Measurements from ENCODE around the gene C1orf74.

The C1orf74 gene

DNA sequence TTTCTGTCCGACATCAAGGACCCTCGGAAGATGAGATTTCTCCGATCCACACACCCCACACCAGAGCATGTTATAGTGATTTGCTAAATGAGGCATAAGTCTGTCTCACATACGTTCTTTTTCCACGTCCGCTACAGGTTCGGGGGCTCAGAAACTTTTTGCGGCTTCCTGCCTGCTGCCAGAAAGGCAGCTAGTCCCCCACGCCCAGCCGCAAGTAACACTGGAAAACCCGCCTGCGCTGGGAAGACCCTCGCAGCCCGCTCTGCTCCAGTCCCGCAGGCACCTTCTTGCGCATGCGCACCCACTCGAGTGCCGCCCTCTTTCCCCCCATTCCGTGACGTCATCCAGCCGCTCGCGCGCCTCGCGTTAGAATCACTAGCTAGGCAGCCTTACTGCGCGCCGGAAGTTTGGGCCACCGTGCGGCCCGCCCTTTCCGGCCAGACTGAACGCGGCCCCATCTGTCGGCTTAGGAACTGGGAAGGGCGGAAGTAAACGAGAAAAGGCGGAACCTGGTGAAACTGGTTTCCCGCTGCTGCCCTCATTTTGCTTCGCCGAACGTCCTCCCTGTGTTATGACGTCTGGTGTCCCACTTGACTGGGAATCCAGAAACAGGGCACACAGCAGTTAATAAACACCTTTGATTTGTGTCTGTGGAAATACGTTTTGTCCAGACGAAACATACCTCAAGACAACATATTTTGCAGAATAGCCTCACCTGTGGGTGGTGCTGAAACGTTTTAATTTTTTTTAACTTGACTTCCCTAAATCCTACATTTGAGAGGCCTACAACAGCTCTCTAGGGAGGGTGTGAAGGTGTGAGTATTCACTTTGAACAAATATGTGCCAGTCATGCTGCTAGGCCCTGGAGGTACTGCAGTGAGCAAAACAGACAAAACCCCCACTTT is at the start of gene C1orf74:
C1orf74 (minus strand) TSS at position 295 of the 905 bp plus-strand sequence. CDS start 925 bp downstream, outside the sequence.
- peak; percentile 99 for DNase-seq

DNA sequence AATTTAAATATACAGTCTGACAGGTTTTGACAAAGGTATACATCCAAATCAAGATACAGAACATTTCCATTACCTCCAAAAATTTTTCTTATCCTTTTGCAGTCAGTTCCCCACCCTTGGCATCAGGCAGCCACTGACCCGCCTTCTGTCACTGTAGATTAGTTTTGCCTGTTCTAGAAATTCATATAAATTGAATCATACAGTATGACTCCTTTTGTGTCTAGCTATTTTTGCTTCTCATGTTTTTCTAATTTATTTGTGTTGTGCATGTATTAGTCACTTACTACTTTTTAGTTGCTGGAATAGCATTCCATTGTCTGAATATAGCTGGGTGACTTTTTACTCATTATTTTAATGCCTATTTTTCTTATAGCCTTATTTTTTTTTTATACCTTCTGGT is 47.3 kb upstream of the C1orf74 start:
- no peak for DNase-seq

DNA sequence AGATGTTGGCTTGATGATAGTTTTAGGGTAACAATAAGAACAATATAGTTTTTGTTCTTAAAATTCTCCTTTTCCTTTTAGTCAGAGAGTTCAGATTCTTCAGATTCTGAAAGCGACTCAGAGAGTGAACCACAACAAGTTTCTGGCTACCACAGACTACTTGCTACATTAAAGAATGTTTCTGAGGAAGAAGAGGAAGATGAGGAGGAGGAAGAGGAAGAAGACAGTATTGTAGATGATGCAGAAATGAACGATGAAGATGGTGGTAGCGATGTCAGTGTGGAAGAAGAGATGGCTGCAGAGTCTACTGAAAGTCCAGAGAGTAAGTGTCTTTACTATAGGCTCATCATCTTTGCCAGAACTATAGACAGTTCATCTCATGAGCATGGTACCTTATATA is 46.4 kb upstream of the C1orf74 start:
- DNase-seq = no peak

DNA sequence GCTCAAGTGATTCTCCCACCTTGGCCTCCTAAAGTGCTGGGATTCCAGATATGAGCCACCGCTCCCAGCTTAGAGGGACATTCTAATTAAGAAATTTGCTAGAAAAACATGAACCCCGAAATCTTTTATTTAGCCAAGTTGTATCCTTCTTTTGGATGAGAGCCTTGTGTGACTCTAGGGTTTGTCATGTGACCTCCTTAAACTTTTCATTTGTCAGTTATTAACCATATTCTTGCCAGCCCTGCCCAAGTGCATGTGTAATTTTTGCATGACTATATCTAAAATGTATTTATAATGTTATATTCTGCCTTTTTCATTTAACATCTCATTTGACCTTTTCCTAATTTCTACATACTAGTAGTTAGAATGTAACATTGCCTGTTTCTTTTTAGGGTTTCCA is 45.4 kb upstream of the C1orf74 start:
- no peak for DNase-seq

DNA sequence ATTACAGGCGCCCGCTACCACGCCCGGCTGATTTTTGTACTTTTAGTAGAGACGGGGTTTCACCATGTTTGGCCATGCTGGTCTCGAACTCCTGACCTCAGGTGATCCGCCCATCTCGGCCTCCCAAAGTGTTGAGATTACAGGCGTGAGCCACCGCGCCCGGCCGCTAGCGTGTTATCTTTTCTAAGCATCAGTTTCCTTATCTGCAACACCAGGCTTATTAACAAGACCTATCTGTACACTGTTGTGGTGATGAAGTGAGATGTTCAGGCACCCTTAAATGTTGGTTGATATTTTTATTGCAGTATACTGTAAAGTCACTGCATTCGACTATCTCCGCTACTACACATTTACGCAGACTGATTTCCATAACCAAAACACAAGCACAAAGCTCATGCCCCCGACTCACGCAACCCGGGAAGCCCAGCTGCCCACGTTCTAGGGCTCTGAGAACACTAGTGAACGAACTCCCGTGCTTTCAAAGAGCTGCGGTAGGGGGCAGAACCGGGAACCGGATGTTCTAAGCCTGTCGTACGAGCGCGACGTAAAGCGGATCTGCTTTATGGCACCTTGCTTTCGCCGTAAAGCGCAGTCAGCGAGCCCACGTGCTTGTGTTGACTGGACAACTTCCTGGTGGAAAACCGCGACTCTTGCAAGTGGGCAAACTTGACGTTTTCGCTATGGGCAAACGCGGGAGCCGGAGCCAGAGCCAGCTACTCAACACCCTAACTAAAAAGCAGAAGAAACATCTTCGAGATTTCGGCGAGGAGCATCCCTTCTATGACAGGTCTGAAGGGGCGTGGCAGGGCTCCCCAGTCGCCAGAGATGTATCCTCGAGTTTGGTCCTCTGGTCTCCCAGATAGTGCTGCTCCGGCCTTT is 43.3 kb upstream of the C1orf74 start, which contains the start of gene UTP25:
UTP25 (plus strand) TSS at position 589 of the 879 bp plus-strand sequence; CDS start at position 681, 92 bp downstream.
- peak; percentile 95 for DNase-seq

DNA sequence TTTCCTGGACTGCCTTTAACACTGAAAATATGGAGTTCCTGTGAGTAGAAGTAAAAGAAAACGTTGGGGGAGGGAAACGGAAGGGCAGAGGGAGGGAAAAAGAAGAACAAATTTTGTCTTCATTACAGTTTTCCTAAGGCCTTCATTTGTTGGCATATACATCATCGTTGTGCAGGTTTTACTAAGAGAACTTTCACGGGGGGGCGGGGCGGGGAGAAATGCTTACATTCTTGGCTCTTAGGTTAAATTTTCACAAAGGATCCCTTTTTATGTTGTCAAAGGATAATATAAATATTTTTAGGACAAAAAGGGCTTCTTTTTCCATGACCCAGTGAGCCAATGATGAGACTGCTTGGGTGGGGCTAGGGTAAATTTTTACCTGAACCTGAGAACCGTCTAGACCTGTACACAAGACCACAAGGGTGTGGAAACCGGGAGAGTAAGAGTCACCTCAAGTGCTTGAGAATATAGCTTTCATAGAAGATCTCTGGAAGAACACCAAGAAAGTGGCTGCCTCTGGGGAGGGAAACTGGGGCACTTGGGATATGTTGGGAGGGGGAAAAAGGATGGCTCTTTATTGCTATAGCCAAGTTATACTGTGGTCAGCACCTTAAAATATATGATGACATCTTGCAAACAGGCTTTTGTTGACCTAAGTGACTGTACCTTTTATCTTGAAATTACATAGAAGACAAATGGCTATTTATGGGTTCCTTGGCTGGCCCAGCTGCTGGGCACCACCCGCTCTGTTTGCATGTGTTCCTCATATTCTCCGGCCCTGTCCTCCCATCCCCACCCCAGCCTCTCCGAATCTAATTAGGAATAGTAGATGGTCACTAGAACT is 41.5 kb upstream of the C1orf74 start:
- no peak for DNase-seq

DNA sequence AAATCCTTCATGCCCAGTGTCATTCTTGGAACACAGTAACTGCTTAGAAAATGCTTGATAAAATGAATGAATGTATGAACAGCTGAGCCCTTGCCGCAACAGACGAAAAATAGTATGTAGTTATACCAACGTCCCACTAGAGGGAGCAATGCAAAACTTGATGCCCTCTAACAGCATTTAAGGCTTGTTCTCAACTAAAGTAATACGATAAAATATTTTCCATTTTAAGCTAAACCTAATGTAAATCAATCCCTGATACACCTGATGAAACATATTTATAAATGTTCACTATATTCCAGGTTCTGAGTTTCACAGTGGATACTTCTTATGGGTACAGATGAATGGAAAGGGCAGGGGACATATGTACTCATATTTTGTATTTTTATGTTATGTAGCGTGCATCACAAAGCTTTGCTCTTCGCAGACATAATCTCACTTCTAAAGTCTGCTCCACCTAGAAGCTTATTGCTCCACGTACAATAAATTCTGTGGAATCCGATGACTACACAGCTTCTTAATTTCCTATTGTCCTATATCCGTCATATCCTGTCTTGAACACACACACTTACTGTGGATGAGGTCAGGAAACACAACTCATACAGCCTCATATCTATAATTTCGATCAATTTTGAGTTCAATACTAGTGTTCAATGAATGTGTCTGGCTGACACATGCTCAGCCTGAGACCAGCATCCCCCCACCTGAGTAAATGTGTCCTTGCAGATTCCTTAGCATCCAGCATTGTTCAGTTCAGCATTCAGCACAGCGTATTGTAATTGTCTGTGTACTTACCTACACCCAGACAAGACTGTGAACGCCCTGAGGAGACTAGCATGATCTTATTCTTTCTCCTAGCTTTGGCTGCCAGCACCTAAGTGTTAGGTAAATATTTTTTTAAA is 39.0 kb upstream of the C1orf74 start:
- DNase-seq = peak; percentile 47

DNA sequence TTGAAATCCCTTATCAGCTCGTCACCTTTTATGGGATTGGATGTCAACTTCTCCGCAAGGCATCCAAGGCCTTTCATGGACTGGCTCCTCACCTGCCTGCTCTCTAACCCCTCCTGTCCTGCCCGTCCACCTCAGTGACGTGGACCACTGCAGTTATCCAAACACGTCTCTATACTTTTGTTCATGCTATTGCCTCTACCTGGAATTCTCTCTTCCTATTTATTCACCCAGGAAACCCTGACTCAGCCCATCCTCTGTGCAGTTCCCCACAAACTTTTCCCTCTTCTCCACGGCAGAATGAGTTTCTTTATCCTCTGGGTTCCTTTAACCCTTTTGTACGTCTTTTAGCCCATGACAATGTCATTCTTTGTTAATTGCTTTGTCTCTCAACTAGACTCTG is 38.3 kb upstream of the C1orf74 start:
- DNase-seq = no peak

DNA sequence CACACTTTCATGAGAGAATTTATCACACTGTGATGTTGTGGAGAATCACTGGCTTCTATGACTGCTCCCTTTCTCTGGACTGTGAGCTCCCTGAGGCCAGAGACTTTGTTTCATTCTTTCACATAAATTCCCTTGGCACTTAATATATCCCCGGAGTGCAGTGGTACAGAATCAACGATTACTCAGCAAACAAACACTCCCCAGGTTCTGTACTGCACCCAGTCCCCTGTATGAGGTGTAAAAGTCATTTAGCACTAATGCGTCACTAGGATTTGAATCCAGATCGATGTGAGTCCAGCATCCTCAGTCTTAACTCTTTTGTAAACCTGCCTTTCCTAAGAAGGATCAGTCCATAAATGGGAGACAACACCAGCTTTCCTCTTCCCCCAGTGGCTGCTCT is 36.6 kb upstream of the C1orf74 start:
- DNase-seq = no peak

DNA sequence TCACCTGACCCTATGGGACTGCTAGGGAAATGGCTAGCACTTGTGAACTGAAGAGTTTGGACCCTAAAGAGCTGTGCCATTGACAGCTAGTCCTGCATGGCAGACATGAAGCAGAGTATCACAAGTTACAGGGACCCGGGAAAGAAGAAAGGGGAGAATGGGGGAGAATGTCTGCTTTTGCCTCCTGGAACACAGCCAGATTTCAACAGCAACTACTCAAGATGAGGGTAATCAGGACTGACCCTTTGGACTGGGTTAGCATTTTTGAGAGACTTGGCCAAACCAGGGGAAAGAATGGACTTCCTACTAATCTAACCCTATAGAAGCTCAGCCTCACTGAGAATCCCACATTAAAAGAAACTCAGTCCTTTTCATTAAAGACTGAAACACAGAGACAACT is 34.7 kb upstream of the C1orf74 start:
- DNase-seq = no peak

DNA sequence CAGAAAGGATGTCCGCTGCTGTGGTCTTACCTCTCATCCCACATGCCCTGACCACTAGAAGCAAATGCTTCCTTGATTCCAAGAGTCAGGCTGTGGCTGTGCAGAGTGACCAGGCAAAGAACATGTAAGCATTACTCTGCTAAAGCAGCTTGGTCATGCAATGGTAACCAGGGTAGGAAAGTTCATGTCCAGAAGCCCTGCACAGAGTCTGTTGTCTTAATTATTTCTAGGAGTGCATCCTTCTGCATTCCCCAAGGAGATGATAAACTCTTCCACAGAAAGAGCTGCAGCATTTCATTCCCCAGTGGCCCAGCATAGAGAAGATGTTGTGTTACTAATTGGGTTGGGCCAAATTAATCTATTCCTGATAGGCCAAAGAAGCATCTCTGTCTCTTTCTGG is 33.3 kb upstream of the C1orf74 start:
- DNase-seq = no peak

DNA sequence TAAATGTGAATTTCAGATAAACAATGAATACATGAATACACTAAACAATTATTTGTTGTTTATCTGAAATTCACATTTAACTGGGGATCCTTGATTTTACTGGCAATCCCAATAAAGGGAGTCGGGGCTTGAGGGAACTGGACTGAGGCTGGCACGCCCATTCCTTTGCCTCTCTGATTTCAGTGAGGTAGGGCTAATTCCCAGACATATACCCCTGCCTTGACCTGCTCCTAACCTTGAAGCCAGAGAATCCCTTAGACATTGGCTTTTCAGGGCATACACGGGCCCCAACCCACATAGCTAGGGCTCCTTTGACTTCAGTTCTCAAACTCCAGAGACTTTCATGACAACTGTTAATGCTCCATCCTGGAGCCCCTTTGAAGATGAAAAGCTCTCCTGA is 32.6 kb upstream of the C1orf74 start:
- no peak for DNase-seq

DNA sequence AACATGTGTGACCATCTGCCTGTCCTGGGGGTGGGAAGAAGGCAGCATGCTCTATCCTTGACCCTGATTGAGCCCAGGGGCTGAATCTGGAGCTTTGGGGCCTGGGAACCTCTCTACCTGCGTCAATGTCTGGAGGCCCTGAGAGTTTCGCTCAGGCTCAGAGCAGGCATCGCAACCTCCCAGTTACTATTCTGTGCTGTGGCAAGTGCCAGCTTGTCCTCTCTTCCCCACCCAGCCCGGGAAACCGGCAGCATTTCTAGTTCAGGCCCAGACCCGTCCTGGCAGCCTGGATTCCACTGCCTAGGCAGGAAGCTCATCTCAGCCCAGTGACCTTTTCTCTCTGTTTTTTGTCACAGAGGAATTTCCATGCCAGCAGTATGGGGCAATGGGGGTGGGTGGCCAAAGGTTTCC is 31.6 kb upstream of the C1orf74 start:
- DNase-seq = no peak

DNA sequence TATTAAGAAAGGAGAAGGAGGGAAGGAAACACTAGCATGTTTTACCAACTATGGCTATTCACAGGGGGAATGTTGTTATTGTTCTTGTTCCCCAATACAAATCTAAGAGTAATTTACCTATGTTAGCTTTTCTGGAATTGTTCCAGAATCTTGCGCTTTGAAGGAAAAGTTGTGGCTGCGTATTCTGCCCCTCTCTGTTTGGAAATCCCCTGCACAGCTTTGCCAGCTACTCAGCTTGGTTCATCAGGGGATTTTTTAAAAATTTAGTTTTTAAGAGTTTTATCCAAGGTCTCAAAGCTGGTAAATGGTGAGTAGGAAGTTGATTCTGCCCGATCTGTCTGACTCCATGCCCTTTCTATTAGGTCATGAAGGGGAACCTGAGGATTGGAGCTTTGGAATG is 31.1 kb upstream of the C1orf74 start:
- no peak for DNase-seq

DNA sequence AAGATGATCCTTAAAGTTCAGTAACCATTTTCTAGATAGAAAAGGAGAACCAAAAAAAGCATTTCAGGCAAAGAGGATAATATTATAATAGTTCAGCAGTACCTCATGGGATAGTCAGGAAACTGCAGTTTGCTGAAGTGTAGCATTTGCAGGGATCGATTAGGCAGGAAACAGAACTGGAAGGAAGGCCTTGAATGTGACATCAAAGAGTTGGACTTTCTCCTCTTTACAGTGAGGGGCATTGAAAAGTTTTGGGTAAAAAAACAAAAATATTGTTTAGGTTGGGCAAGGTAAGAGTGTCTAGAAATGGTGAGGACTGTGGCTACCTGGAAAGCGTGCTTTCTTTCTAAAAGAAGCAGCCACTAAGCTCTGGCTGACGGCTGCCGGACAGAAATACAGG is 29.5 kb upstream of the C1orf74 start:
- DNase-seq = no peak

DNA sequence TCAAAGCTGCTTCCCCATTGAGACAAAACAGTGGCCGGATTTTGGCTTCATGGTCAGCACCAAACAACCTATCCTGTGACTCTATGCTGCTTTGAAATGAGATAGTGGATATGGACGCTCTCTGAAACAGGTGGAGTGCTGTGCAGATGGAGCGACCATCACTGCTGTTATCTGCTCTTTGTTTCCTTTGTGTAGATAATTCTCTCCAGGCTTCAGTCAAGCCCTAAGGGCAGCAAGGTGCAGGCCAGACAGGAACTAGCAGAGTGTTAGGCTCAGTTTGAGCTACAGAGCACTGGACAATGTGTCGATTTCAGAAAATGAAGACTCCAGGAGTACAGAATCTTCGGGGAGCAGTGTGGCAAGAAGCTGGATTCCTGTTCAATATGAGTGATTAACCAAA is 26.4 kb upstream of the C1orf74 start:
- no peak for DNase-seq

DNA sequence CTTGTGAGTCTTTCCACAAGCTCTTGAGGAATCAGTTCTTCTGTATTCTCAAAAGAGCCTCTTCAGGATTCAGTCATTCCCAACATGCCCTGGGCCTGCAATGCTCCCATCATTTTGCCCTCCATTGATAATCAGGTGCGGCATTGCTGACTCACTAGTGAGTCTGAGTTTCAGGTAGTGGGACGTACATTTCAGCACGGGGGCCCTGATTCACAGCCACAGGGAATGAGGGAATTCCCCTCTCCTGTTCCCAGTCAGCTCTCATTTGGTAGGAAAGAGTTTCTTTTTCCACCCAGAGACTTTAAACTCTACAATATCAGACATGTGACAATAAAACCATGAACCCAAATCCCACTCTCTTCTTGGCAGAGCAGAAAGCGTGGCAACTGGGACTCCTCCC is 25.3 kb upstream of the C1orf74 start:
- no peak for DNase-seq

DNA sequence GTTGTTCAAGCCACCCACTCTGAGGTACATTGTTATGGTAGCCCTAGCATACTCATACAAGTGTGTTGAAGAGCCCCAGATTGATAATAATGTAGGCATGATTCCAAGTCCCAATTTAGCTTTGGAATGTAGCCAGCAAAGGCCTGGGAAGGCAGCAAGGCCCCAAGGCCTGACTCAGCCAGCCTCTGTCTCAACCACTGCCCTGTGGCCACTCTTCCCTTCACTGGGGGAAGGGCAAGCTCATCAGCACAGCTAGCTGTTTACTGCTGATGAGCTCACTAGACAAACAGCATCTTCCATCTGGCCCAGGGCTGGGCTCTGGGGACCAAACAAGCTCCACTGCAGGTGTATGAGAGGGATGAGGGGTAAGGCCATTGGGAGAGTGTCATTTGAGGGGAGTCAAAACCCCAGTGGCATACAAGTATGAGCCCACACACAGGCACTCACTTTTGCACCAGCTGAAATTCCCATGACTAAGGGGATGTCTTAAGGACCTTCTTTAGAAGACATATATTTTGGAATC is 23.8 kb upstream of the C1orf74 start:
- DNase-seq = peak; percentile 34

DNA sequence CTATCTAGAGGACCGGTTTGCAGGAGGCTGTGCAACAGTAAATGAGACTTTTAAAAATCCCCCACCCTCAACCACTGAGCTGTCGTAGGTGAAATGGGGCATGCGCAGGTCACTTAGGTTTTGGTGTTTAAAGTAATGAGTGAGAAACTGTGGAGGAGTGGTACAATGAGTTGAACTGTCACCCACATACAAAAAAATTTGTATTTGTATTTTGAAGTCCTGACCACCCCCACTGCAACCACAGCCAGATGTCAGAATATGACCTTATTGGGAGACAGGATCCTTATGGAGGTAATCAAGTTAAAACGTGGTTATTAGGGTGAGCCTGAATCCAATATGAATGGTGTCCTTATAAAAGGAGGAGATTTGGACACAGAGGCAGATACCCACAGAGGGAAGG is 23.1 kb upstream of the C1orf74 start:
- DNase-seq = no peak

DNA sequence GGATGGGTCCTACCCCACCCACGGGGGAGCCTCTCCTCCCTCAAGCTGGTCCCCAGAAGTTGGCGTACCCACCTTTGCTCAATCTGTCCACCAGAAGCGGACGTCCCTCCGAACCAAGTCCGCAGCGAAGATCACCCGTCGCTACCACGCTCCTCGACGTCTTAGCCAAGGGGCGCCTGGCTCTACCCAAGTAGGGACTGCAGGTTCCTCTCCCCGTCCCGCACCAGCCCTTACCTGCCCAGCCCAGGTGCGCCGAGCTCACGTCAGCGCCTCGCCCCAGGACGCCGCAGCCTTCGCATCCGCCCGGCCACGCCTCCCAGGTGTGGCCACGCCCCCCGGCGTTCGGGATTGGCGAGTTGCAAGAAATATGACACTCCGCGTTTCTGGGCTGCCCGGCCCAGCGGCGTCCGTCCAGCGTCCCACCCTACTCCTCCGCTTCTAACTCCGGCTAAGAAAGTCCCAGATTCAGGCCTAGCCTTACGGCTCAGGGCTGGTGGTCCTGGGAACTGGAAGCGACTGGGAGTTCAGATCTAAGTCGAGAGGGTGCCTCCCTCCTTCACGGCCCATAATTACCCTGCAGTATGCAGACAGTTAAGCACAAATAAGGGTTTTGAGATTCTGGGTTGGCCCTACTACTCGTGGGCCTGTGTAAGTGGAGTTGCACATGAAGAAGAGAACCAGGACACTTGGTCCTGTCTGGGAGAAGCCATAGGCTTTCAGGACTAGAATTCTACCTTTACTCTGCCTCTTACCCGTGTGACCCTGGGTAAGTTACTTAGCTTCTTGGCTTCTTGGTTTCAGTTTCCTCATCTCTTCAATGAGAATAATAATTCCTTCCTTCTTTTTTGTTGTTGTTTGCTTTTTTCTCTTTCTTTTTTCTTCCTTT is 21.8 kb upstream of the C1orf74 start, which contains the start of gene IRF6:
IRF6 (minus strand) TSS at position 268 of the 886 bp plus-strand sequence. CDS start 4,729 bp downstream, outside the sequence.
- DNase-seq = no peak
